Ectodermal cell (in vitro differentiated cells): ENCODE data around the gene PGGHG.
"Not testable (repeated sequence)": the region's sequence is repeated elsewhere in the genome, so short reads cannot be mapped to it uniquely, and the experiment has no call there.

Experiments
- H3K27ac ChIP-seq: 2 replicates; pipeline ENCODE4 v1.7.0; 2013; ENCODE audit warnings: mild to moderate bottlenecking, low read depth, low read length; ENCODE audit not compliant: insufficient read depth, poor library complexity, severe bottlenecking
- H3K27me3 ChIP-seq: 2 replicates; pipeline ENCODE4 v1.7.0; 2013; ENCODE audit warnings: mild to moderate bottlenecking, low read length; ENCODE audit not compliant: insufficient read depth, control insufficient read depth, poor library complexity, severe bottlenecking
- H3K36me3 ChIP-seq: one replicate; pipeline ENCODE4 v1.7.0; 2013; ENCODE audit warnings: low read length; ENCODE audit not compliant: control insufficient read depth, insufficient read depth
- H3K4me1 ChIP-seq: one replicate; pipeline ENCODE4 v1.7.0; 2013; ENCODE audit warnings: low read length; ENCODE audit not compliant: control insufficient read depth, insufficient read depth
- H3K4me3 ChIP-seq: 2 replicates; pipeline ENCODE4 v1.7.0; 2013; ENCODE audit warnings: low read depth, low read length, control low read depth; ENCODE audit not compliant: insufficient read depth
- H3K9me3 ChIP-seq: 2 replicates; pipeline ENCODE4 v1.7.0; 2013; ENCODE audit warnings: mild to moderate bottlenecking, low read length, moderate library complexity; ENCODE audit not compliant: control insufficient read depth
- WGBS, 2 experiments: methylation state at CpG; one replicate each; pipeline ENCODE4 v1.1.7; 2013; ENCODE audit warnings: missing lambda C conversion rate in 2 of 2; 5-methylcytosine and 5-hydroxymethylcytosine counted together

PGGHG gene

GRCh38 chr11:299081-299891 is 10.4 kb downstream of the PGGHG start, which contains the start of gene IFITM5:
TSS of gene IFITM5 (minus strand) at chr11:299526. CDS start at chr11:299490, 36 bp downstream.
- Histone ChIP-seq H3K4me3 (no peak within 1 kb of the TSS), H3K27me3 (no peaks in the 10 kb centered on the region), H3K4me1 (peaks cover 8% of the 10 kb centered on the region), H3K36me3 (no peaks in the 10 kb centered on the region), H3K9me3 (no peaks in the 10 kb centered on the region), H3K27ac (no peak within 1 kb of the TSS)
- 87 to 88% methylated on average over 37 to 39 of the region's 40 CpGs for WGBS, 2 experiments

- no peaks in the 10 kb centered on the region for H3K27me3 ChIP-seq
- no peaks in the 10 kb centered on the region for H3K9me3 ChIP-seq
- H3K4me3 ChIP-seq: no peak overlapping the region
- no peak overlapping the region for H3K27ac ChIP-seq
- 66 to 68% methylated on average over 20 of the region's 20 CpGs for WGBS, 2 experiments
- no peaks in the 10 kb centered on the region for H3K36me3 ChIP-seq
- peaks cover 14% of the 10 kb centered on the region for H3K4me1 ChIP-seq
Measured at GRCh38 chr11:299951-300735, 11.2 kb downstream of the PGGHG start.

- peaks cover 26% of the 10 kb centered on the region for H3K4me1 ChIP-seq
- H3K9me3 ChIP-seq: no peaks in the 10 kb centered on the region
- no peak overlapping the region for H3K4me3 ChIP-seq
- H3K27ac ChIP-seq: no peak overlapping the region
- no peaks in the 10 kb centered on the region for H3K36me3 ChIP-seq
- no peaks in the 10 kb centered on the region for H3K27me3 ChIP-seq
- WGBS, 2 experiments: 95% methylated on average over 12 of the region's 12 CpGs
Measured at GRCh38 chr11:303363-303762, 14.4 kb downstream of the PGGHG start.

DNA sequence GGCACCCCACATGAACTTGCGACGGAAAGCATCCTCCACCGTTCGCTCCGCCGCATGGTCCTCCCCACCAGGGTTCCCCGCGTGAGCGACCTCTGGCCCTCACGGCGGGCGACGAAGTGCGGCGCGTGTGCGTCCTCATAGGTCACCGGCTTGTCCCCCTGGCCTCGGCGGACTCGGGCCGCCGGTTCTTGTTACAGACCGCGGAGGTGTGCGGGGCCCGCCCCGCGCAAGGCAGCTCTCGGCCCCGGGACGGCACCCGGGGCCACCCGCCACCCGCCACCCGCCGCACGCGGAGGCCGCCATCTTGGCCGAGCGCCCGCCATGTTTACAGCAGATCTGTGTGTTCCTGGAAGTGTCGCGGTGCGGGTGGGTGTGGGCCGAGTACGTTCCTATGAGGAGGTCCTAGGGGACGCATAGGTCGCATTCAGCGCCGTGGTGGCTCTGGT is 15.2 kb downstream of the PGGHG start:
- no peaks in the 10 kb centered on the region for H3K9me3 ChIP-seq
- no peaks in the 10 kb centered on the region for H3K27me3 ChIP-seq
- no peaks in the 10 kb centered on the region for H3K36me3 ChIP-seq
- H3K27ac ChIP-seq: no peak overlapping the region
- H3K4me3 ChIP-seq: no peak overlapping the region
- H3K4me1 ChIP-seq: peaks cover 32% of the 10 kb centered on the region
- 96 to 97% methylated on average over 52 of the region's 52 CpGs for WGBS, 2 experiments

DNA sequence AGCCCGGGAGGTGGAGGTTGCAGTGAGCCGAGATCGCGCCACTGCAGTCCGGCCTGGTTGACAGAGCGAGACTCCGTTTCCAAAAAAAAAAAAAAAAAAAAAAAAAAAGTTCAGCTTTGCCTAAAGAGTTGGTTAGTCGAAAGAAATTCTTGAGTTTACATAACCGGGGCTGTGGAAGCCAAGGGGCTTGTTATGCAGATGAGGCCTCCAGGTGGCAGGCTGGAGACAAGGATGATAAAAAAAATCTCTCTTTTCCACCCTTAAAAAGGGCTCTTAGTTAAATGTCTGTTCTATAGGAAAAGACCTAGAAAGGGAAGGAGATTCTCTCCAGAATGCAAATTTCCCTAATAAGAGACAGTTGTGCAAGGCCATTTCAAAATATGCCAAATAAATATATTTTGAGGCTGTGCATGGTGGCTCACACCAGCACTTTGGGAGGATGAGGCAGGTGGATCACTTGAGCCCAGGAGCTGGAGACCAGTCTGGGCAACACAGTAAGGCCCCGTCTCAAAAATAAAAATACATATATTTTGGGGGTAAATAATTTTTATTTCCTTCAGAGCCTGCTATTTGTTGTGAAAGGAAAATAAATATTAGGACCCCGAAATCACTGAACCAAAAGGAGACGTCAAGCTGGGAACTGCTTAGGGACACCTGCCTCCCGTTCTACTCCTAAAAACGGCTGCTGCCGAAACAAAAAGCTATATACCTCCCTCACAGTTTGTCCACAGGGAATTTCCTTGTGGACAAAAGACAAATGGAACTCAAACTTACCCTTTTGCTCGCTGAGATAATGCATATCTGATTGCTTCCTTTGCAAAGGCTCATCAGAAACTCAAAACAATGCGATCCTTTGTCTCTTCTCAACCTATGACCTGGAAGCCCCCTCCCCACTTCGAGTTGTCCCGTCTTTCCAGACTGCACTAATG is 16.3 kb downstream of the PGGHG start:
- 16 to 21% methylated on average over 18 to 19 of the region's 19 CpGs for WGBS, 2 experiments
- Histone ChIP-seq H3K27ac (no peak overlapping the region), H3K9me3 (no peaks in the 10 kb centered on the region), H3K4me3 (no peak overlapping the region), H3K36me3 (no peaks in the 10 kb centered on the region), H3K27me3 (no peaks in the 10 kb centered on the region), H3K4me1 (peaks cover 34% of the 10 kb centered on the region)

GRCh38 chr11:305844-306211 is 16.9 kb downstream of the PGGHG start:
- Histone ChIP-seq H3K27me3 (no peaks in the 10 kb centered on the region), H3K36me3 (no peaks in the 10 kb centered on the region), H3K27ac (no peak overlapping the region), H3K9me3 (no peaks in the 10 kb centered on the region), H3K4me1 (peaks cover 34% of the 10 kb centered on the region), H3K4me3 (no peak overlapping the region)
- 76 to 77% methylated on average over 10 of the region's 10 CpGs for WGBS, 2 experiments

- Histone ChIP-seq H3K27me3 (peaks cover 3% of the 10 kb centered on the region), H3K36me3 (no peaks in the 10 kb centered on the region), H3K4me1 (peaks cover 34% of the 10 kb centered on the region), H3K4me3 (no peak overlapping the region), H3K9me3 (no peaks in the 10 kb centered on the region), H3K27ac (no peak overlapping the region)
- 92 to 93% methylated on average over 17 of the region's 17 CpGs for WGBS, 2 experiments
Measured at GRCh38 chr11:306645-307371, 17.9 kb downstream of the PGGHG start.

DNA sequence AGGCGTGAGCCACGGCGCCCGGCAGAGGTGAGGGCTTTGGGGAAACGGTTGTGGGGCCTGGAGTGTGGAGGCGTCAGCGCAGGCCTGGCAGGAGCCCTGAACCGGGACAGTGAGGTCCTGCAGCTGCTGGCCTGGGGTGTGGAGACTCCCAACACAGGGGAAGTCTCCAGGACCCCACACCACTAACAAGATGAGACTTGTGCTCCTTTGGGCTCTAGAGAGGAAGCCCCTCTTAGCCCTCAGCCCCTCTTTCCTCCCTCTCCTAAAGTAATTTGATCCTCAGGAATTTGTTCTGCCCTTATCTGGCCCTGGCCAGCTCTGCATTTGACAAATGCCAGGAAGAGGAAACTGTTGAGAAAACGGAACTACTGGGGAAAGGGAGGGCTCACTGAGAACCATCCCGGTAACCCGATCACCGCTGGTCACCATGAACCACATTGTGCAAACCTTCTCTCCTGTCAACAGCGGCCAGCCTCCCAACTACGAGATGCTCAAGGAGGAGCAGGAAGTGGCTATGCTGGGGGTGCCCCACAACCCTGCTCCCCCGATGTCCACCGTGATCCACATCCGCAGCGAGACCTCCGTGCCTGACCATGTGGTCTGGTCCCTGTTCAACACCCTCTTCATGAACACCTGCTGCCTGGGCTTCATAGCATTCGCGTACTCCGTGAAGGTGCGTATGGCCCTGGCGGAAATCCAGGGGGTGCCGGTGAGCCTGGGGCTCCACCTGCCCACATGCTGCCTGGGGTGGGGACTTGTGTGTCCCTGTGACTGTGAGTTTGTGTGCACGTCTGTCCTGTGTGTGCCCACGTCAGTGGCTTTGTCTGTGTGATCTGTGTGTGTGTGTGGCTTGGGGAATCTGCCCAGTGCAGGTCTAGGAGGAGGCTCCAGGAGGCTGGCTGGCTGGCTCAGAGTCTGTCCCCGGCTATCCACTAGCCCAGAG is 19.1 kb downstream of the PGGHG start, which contains the start of gene IFITM2:
IFITM2 (plus strand) TSS at position 51 of the 943 bp plus-strand sequence; CDS start at position 428, 377 bp downstream.
- not testable (repeated sequence) for H3K36me3 ChIP-seq, H3K9me3 ChIP-seq
- Histone ChIP-seq H3K4me3 (peak within 1 kb of the TSS; percentile 27), H3K27me3 (peaks cover 15% of the 10 kb centered on the region), H3K27ac (peak within 1 kb of the TSS; percentile 77), H3K4me1 (peaks cover 39% of the 10 kb centered on the region)
- 55 to 60% methylated on average over 26 to 27 of the region's 28 CpGs for WGBS, 2 experiments
